ENCODE data around the gene ASB11. TPM values are rescaled to one million over a fixed set of nuclear protein-coding genes. Genes with fewer than 3 reads are reported as not detected.

ASB11 gene
- total and polyA plus RNA-seq, 7 experiments from 2014 or later, result not detected

- Mint-ChIP-seq H3K36me3 (no peaks in the 10 kb centered on the region), H3K27ac (no peak overlapping the region), H3K4me1 (peaks cover 0 to 7% (median 0%) of the 10 kb centered on the region in 7 donors), H3K4me3 (no peak overlapping the region), H3K9me3 (peaks cover 0 to 3% (median 0%) of the 10 kb centered on the region in 11 donors), H3K27me3 (peaks cover 0 to 3% (median 0%) of the 10 kb centered on the region in 5 donors)
- ChIA-PET CTCF (interaction anchor here (1.0 kb wide), 1 partner anchor 16 kb away, joined by 3 read pairs; no protein-coding TSS in a partner anchor), POLR2A (no interaction called here)
- Histone ChIP-seq H3K36me3 (ENCODE audit: control insufficient read depth in 2 of 3, insufficient read depth in 3 of 3, low read length in 3 of 3) (no peaks in the 10 kb centered on the region), H3K27ac (ENCODE audit: low read depth, low read length) (no peak overlapping the region), H3K4me1 (ENCODE audit: control insufficient read depth in 2 of 2, insufficient read depth in 2 of 2, low read length in 2 of 2) (no peaks in the 10 kb centered on the region), H3K9me3 (ENCODE audit: control insufficient read depth in 2 of 3, low read length in 3 of 3) (no peaks in the 10 kb centered on the region), H3K4me3 (ENCODE audit: low read length) (no peak overlapping the region), H3K27me3 (ENCODE audit: control insufficient read depth in 2 of 2, insufficient read depth in 2 of 2, low read length in 2 of 2) (no peaks in the 10 kb centered on the region)
- DNase-seq, result no peak
- no peak for ATAC-seq
- intact Hi-C loops (cut with micrococcal nuclease), result loop anchor here in 1 of 2 donors (5.0 to 10.0 kb wide), 2 partner anchors 39 to 716 kb away; partner anchors contain the start of gene GLRA2
These were observed 74.1 kb downstream of the ASB11 start for GRCh38 chrX:15241301-15241700.

DNA sequence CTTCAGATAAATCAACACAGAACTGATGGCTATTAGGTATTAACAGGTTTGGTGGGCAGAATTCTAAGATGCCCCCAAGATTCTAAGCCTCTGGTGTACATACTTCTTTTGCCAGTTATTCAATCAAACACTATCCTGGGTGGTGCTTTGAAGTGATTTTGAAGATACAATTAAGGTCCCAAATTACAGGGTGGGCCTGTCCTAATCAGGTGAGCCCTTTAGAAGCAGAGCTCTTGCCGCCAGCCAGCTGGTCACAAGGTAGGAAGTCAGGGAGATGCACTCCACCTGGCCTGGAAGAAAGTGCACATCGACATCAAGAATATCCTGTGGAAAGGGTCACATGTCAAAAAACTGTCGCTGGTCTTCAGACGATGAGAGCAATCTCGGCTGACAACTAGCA lies 75.0 kb downstream of the ASB11 start:
- H3K9me3 Mint-ChIP-seq, result peaks cover 0 to 3% (median 0%) of the 10 kb centered on the region in 11 donors
- peaks cover 0 to 7% (median 0%) of the 10 kb centered on the region in 7 donors for H3K4me1 Mint-ChIP-seq
- H3K27me3 Mint-ChIP-seq, result peaks cover 0 to 3% (median 0%) of the 10 kb centered on the region in 5 donors
- H3K27ac ChIP-seq (ENCODE audit: low read depth, low read length), result no peak overlapping the region
- no peaks in the 10 kb centered on the region for H3K36me3 Mint-ChIP-seq
- H3K9me3 ChIP-seq (ENCODE audit: control insufficient read depth in 2 of 3, low read length in 3 of 3), result no peaks in the 10 kb centered on the region
- H3K27me3 ChIP-seq (ENCODE audit: control insufficient read depth in 2 of 2, insufficient read depth in 2 of 2, low read length in 2 of 2), result no peaks in the 10 kb centered on the region
- no peak for DNase-seq
- no peak overlapping the region for H3K27ac Mint-ChIP-seq
- ChIA-PET CTCF (no interaction called here), POLR2A (no interaction called here)
- H3K36me3 ChIP-seq (ENCODE audit: control insufficient read depth in 2 of 3, insufficient read depth in 3 of 3, low read length in 3 of 3), result no peaks in the 10 kb centered on the region
- H3K4me3 Mint-ChIP-seq, result no peak overlapping the region
- intact Hi-C loops (cut with micrococcal nuclease), result loop anchor here in 1 of 2 donors (5.0 to 10.0 kb wide), 2 partner anchors 38 to 716 kb away; partner anchors contain the start of gene GLRA2
- no peak for ATAC-seq
- no peaks in the 10 kb centered on the region for H3K4me1 ChIP-seq (ENCODE audit: control insufficient read depth in 2 of 2, insufficient read depth in 2 of 2, low read length in 2 of 2)
- no peak overlapping the region for H3K4me3 ChIP-seq (ENCODE audit: low read length)

DNA sequence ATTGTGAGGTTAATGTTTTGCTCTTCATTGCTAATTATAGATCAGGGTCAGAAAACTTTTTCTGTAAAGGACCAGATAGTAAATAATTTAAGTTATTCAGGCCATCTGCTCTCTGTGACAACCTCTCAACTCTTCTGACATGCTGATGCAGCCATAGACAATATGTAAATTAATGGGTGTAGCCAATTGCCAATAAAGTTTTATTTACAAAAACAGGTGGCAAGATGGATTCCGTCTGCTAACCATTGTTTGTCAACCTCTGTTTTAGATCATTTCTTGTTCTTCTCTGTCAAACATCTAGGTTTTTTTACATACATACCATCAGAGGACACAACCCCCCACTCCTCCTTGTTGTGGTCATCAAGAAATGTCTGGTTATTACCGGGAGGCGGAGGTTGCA lies 79.3 kb downstream of the ASB11 start:
- ChIA-PET POLR2A (interaction anchor here (0.7 kb wide), 1 partner anchor 1705 kb away, joined by 3 read pairs; no protein-coding TSS in a partner anchor), CTCF (no interaction called here)
- H3K27ac ChIP-seq (ENCODE audit: low read depth, low read length), result no peak overlapping the region
- intact Hi-C loops (cut with micrococcal nuclease), result no loop called here
- no peaks in the 10 kb centered on the region for H3K27me3 ChIP-seq (ENCODE audit: control insufficient read depth in 2 of 2, insufficient read depth in 2 of 2, low read length in 2 of 2)
- DNase-seq (no peak), ATAC-seq (no peak)
- no peaks in the 10 kb centered on the region for H3K4me1 ChIP-seq (ENCODE audit: control insufficient read depth in 2 of 2, insufficient read depth in 2 of 2, low read length in 2 of 2)
- H3K36me3 ChIP-seq (ENCODE audit: control insufficient read depth in 2 of 3, insufficient read depth in 3 of 3, low read length in 3 of 3), result no peaks in the 10 kb centered on the region
- Mint-ChIP-seq H3K27ac (no peak overlapping the region), H3K4me3 (no peak overlapping the region), H3K4me1 (peaks cover 0 to 2% (median 0%) of the 10 kb centered on the region in 7 donors), H3K9me3 (peaks cover 0 to 3% (median 0%) of the 10 kb centered on the region in 11 donors), H3K36me3 (no peaks in the 10 kb centered on the region), H3K27me3 (peaks cover 0 to 6% (median 0%) of the 10 kb centered on the region in 5 donors)
- no peak overlapping the region for H3K4me3 ChIP-seq (ENCODE audit: low read length)
- no peaks in the 10 kb centered on the region for H3K9me3 ChIP-seq (ENCODE audit: control insufficient read depth in 2 of 3, low read length in 3 of 3)

GRCh38 chrX:15235001-15235400 lies 80.4 kb downstream of the ASB11 start:
- Mint-ChIP-seq H3K27ac (no peak overlapping the region), H3K4me3 (no peak overlapping the region), H3K4me1 (peaks cover 0 to 2% (median 0%) of the 10 kb centered on the region in 7 donors), H3K9me3 (peaks cover 0 to 3% (median 0%) of the 10 kb centered on the region in 11 donors), H3K36me3 (no peaks in the 10 kb centered on the region), H3K27me3 (peaks cover 0 to 6% (median 0%) of the 10 kb centered on the region in 5 donors)
- Histone ChIP-seq H3K4me3 (ENCODE audit: low read length) (no peak overlapping the region), H3K4me1 (ENCODE audit: control insufficient read depth in 2 of 2, insufficient read depth in 2 of 2, low read length in 2 of 2) (no peaks in the 10 kb centered on the region), H3K9me3 (ENCODE audit: control insufficient read depth in 2 of 3, low read length in 3 of 3) (no peaks in the 10 kb centered on the region), H3K36me3 (ENCODE audit: control insufficient read depth in 2 of 3, insufficient read depth in 3 of 3, low read length in 3 of 3) (no peaks in the 10 kb centered on the region), H3K27ac (ENCODE audit: low read depth, low read length) (no peak overlapping the region), H3K27me3 (ENCODE audit: control insufficient read depth in 2 of 2, insufficient read depth in 2 of 2, low read length in 2 of 2) (no peaks in the 10 kb centered on the region)
- ChIA-PET POLR2A (no interaction called here), CTCF (no interaction called here)
- no peak for ATAC-seq
- intact Hi-C loops (cut with micrococcal nuclease), result no loop called here
- no peak for DNase-seq

DNA sequence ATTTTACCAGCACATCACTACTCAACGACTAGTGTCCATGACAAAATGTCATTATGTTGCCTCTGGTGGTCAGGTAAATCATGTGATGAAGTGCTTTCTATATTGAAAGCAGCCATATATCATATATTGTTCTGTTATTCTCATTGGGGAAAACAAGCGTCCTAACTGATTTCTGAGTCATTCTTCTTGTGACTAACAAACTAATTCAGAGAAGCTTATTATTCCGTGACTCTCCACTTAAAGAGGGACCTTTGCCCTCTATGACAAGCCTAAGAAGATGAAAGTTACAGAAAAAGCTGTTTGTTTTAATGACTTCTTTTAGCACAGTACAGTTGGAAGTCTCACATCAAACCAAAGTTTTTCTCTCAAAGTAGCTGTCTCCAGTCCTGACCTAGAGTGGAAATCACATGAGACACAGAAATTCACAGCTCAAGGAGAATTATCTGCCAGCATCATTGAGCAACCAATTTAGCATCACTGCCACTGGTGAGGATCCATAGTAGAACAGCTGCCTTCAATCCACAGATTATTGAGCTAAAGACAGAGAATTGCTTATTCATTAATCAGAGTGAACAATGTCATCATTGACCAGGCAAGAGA lies 81.9 kb downstream of the ASB11 start:
- Mint-ChIP-seq H3K4me1 (peaks cover 0 to 2% (median 0%) of the 10 kb centered on the region in 7 donors), H3K27me3 (peaks cover 0 to 6% (median 0%) of the 10 kb centered on the region in 5 donors), H3K9me3 (peaks cover 0 to 3% (median 0%) of the 10 kb centered on the region in 11 donors), H3K36me3 (no peaks in the 10 kb centered on the region), H3K27ac (no peak overlapping the region), H3K4me3 (no peak overlapping the region)
- intact Hi-C loops (cut with micrococcal nuclease), result no loop called here
- ChIA-PET CTCF (interaction anchor here (0.9 to 1.2 kb wide), 2 partner anchors 9 to 64 kb away, joined by 3 to 4 read pairs; no protein-coding TSS in a partner anchor), POLR2A (no interaction called here)
- DNase-seq, result no peak
- H3K27me3 ChIP-seq (ENCODE audit: control insufficient read depth in 2 of 2, insufficient read depth in 2 of 2, low read length in 2 of 2), result no peaks in the 10 kb centered on the region
- no peaks in the 10 kb centered on the region for H3K36me3 ChIP-seq (ENCODE audit: control insufficient read depth in 2 of 3, insufficient read depth in 3 of 3, low read length in 3 of 3)
- no peaks in the 10 kb centered on the region for H3K9me3 ChIP-seq (ENCODE audit: control insufficient read depth in 2 of 3, low read length in 3 of 3)
- H3K4me3 ChIP-seq (ENCODE audit: low read length), result no peak overlapping the region
- H3K27ac ChIP-seq (ENCODE audit: low read depth, low read length), result no peak overlapping the region
- H3K4me1 ChIP-seq (ENCODE audit: control insufficient read depth in 2 of 2, insufficient read depth in 2 of 2, low read length in 2 of 2), result no peaks in the 10 kb centered on the region
- ATAC-seq, result no peak

Other genes starting within 250 kb of the ASB11 start
- gene ASB9, start 45.6 kb downstream of the ASB11 start, total RNA-seq, result 1 to 10 TPM in 1 of 5 experiments, under 1 TPM in 3, not detected in 1; 0.62 to 1.9 (median 0.81) TPM
- 1 to 10 TPM; 1.6 to 2.4 TPM for gene ASB9, start 45.6 kb downstream of the ASB11 start, polyA plus RNA-seq
- 100 to 1,000 TPM in 1 of 5 experiments, 10 to 100 TPM in 4; 23.8 to 102 (median 27.8) TPM for gene PIGA, start 19.9 kb upstream of the ASB11 start, total RNA-seq
- 1 to 10 TPM; 4.0 to 6.3 TPM for gene PIGA, start 19.9 kb upstream of the ASB11 start, polyA plus RNA-seq
- not detected for gene VEGFD, start 68.8 kb upstream of the ASB11 start, total RNA-seq
- gene VEGFD, start 68.8 kb upstream of the ASB11 start, polyA plus RNA-seq, result not detected
- 1 to 10 TPM in 1 of 5 experiments, under 1 TPM in 2, not detected in 2; 0.49 to 4.6 (median 0.70) TPM for gene PIR, start 177.7 kb upstream of the ASB11 start, total RNA-seq
- gene PIR, start 177.7 kb upstream of the ASB11 start, polyA plus RNA-seq, result not detected
- not detected for gene BMX, start 185.2 kb upstream of the ASB11 start, total RNA-seq
- not detected for gene BMX, start 185.2 kb upstream of the ASB11 start, polyA plus RNA-seq

Measured in naive thymus-derived CD4-positive, alpha-beta T cell (primary cell).